C4-2B (cell line): ENCODE measurements around the gene OR5K4.
"Not testable (repeated sequence)": the region's sequence is repeated elsewhere in the genome, so short reads cannot be mapped to it uniquely, and the experiment has no call there.

Experiments
- H3K27ac ChIP-seq: fragments of 450-650 bp; 2 replicates; pipeline ENCODE4 v1.5.1; 2017
- CTCF ChIP-seq: fragments of 450-650 bp; conservative IDR thresholded peaks from 2 replicates; pipeline ENCODE4 v1.5.1; 2017; ENCODE audit warnings: mild to moderate bottlenecking
- ZFX ChIP-seq: fragments of 450-650 bp; IDR thresholded peaks from 2 replicates; pipeline ENCODE4 v1.6.1; 2017

Gene OR5K4

GRCh38 chr3:98371853-98372252, 18.2 kb downstream of the OR5K4 start:
- H3K27ac ChIP-seq: no peak overlapping the region
- TF ChIP-seq ZFX: no peak
- TF ChIP-seq CTCF: no peak

- TF ChIP-seq ZFX (no peak), CTCF (no peak)
- H3K27ac ChIP-seq: no peak overlapping the region
Measured at GRCh38 chr3:98372445-98372844, 18.8 kb downstream of the OR5K4 start.

GRCh38 chr3:98376631-98377030, 23.0 kb downstream of the OR5K4 start:
- TF ChIP-seq ZFX (no peak), CTCF (no peak)
- no peak overlapping the region for H3K27ac ChIP-seq

- H3K27ac ChIP-seq: no peak overlapping the region
- TF ChIP-seq ZFX: no peak
- no peak for TF ChIP-seq CTCF
Measured at GRCh38 chr3:98388147-98388546, 34.5 kb downstream of the OR5K4 start.

GRCh38 chr3:98390366-98390765, 36.7 kb downstream of the OR5K4 start, which contains the start of gene OR5K3:
Gene OR5K3 (plus strand): TSS chr3:98390666. CDS start chr3:98390666, 0 bp downstream.
- TF ChIP-seq ZFX (no peak), CTCF (no peak)
- H3K27ac ChIP-seq: no peak within 1 kb of the TSS

GRCh38 chr3:98395101-98395500, 41.4 kb downstream of the OR5K4 start:
- TF ChIP-seq CTCF: no peak
- TF ChIP-seq ZFX: no peak
- H3K27ac ChIP-seq: no peak overlapping the region

GRCh38 chr3:98396482-98396881, 42.8 kb downstream of the OR5K4 start:
- H3K27ac ChIP-seq: not testable (repeated sequence)

GRCh38 chr3:98398513-98398912, 44.9 kb downstream of the OR5K4 start:
- TF ChIP-seq CTCF (no peak), ZFX (no peak)
- H3K27ac ChIP-seq: no peak overlapping the region
